ENCODE measurements around the gene ZNF598. TPM values are rescaled to one million over a fixed set of nuclear protein-coding genes. Genes with fewer than 3 reads are reported as not detected.

Gene ZNF598
- total and polyA plus RNA-seq, 2 of the 13 experiments (the other 11 are each of a cell fraction or from before 2014, with no cell fraction given), result 13.5 to 14.2 TPM

DNA sequence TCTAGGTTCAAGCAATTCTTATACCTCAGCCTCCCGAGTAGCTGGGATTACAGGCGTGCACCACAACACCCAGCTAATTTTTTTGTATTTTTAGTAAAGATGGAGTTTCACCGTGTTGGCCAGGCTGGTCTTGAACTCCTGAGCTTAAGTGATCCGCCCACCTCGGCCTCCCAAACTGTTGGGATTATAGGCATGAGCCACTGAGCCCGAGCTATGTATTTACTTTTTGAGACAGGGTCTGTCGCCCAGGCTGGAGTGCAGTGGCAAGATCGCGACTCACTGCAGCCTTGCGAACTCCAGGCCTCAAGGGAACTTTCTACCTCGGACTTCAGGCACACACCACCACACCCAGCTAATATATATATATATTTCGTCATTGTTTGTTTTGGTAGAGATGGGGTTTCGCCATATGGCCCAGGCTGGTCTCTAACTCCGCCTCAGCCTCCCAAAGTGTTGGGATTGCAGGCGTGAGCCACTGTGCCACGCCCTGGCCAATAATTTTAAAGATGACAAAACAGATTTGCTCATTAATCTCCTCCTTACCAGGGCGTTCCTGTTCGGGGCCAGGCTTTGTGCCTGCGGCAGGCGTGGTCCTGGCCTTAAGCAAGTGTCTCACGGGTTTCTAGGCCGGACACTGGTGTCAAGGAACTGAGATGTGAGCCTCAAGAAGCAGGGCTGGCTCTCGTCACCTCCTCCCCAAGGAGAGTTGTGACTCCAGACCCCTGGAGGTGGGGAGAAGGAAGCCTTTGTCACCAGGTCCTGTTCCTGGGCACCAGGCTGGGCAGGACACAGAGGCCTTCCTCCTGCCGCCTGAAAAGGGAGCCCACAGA, 5.7 kb upstream of the ZNF598 start (continued):
- TF ChIP-seq, protein P1, sequence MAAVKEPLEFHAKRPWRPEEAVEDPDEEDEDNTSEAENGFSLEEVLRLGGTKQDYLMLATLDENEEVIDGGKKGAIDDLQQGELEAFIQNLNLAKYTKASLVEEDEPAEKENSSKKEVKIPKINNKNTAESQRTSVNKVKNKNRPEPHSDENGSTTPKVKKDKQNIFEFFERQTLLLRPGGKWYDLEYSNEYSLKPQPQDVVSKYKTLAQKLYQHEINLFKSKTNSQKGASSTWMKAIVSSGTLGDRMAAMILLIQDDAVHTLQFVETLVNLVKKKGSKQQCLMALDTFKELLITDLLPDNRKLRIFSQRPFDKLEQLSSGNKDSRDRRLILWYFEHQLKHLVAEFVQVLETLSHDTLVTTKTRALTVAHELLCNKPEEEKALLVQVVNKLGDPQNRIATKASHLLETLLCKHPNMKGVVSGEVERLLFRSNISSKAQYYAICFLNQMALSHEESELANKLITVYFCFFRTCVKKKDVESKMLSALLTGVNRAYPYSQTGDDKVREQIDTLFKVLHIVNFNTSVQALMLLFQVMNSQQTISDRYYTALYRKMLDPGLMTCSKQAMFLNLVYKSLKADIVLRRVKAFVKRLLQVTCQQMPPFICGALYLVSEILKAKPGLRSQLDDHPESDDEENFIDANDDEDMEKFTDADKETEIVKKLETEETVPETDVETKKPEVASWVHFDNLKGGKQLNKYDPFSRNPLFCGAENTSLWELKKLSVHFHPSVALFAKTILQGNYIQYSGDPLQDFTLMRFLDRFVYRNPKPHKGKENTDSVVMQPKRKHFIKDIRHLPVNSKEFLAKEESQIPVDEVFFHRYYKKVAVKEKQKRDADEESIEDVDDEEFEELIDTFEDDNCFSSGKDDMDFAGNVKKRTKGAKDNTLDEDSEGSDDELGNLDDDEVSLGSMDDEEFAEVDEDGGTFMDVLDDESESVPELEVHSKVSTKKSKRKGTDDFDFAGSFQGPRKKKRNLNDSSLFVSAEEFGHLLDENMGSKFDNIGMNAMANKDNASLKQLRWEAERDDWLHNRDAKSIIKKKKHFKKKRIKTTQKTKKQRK (IDR thresholded peaks at IDR 0.05; ENCODE audit: low read length), result no peak
- TF ChIP-seq, protein P2, sequence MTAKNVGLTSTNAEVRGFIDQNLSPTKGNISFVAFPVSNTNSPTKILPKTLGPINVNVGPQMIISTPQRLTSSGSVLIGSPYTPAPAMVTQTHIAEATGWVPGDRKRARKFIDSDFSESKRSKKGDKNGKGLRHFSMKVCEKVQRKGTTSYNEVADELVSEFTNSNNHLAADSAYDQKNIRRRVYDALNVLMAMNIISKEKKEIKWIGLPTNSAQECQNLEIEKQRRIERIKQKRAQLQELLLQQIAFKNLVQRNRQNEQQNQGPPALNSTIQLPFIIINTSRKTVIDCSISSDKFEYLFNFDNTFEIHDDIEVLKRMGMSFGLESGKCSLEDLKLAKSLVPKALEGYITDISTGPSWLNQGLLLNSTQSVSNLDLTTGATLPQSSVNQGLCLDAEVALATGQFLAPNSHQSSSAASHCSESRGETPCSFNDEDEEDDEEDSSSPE (CRISPR knock-in tag; IDR thresholded peaks at IDR 0.05), result no peak
- TF ChIP-seq FOXM1 (CRISPR knock-in tag; IDR thresholded peaks at IDR 0.05) (no peak), ZNF44 (CRISPR knock-in tag; IDR thresholded peaks at IDR 0.05) (no peak), RBM22 (optimal IDR thresholded peaks at IDR 0.05; ENCODE audit: low read length) (no peak), ZNF431 (CRISPR knock-in tag; IDR thresholded peaks at IDR 0.05; ENCODE audit: borderline replicate concordance, low read depth) (no peak), ADNP (CRISPR knock-in tag; IDR thresholded peaks at IDR 0.05) (no peak), EED (CRISPR knock-in tag; IDR thresholded peaks at IDR 0.05) (no peak), ZNF367 (CRISPR knock-in tag; IDR thresholded peaks at IDR 0.05; ENCODE audit: borderline replicate concordance) (no peak), GPN1 (CRISPR knock-in tag; IDR thresholded peaks at IDR 0.05; ENCODE audit: borderline replicate concordance) (no peak), ZNF33B (CRISPR knock-in tag; IDR thresholded peaks at IDR 0.05) (no peak), FOXK1 (CRISPR knock-in tag; IDR thresholded peaks at IDR 0.05; ENCODE audit: borderline replicate concordance, low read depth) (no peak), RBAK (CRISPR knock-in tag; IDR thresholded peaks at IDR 0.05) (no peak), ZNF816 (CRISPR knock-in tag; IDR thresholded peaks at IDR 0.05; ENCODE audit: borderline replicate concordance) (no peak)
- TF ChIP-seq, protein P3, sequence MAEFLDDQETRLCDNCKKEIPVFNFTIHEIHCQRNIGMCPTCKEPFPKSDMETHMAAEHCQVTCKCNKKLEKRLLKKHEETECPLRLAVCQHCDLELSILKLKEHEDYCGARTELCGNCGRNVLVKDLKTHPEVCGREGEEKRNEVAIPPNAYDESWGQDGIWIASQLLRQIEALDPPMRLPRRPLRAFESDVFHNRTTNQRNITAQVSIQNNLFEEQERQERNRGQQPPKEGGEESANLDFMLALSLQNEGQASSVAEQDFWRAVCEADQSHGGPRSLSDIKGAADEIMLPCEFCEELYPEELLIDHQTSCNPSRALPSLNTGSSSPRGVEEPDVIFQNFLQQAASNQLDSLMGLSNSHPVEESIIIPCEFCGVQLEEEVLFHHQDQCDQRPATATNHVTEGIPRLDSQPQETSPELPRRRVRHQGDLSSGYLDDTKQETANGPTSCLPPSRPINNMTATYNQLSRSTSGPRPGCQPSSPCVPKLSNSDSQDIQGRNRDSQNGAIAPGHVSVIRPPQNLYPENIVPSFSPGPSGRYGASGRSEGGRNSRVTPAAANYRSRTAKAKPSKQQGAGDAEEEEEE (CRISPR knock-in tag; IDR thresholded peaks at IDR 0.05; ENCODE audit: borderline replicate concordance), result no peak
- TF ChIP-seq, protein P4, sequence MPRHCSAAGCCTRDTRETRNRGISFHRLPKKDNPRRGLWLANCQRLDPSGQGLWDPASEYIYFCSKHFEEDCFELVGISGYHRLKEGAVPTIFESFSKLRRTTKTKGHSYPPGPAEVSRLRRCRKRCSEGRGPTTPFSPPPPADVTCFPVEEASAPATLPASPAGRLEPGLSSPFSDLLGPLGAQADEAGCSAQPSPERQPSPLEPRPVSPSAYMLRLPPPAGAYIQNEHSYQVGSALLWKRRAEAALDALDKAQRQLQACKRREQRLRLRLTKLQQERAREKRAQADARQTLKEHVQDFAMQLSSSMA (CRISPR knock-in tag; IDR thresholded peaks at IDR 0.05), result no peak
- TF ChIP-seq, protein P5, sequence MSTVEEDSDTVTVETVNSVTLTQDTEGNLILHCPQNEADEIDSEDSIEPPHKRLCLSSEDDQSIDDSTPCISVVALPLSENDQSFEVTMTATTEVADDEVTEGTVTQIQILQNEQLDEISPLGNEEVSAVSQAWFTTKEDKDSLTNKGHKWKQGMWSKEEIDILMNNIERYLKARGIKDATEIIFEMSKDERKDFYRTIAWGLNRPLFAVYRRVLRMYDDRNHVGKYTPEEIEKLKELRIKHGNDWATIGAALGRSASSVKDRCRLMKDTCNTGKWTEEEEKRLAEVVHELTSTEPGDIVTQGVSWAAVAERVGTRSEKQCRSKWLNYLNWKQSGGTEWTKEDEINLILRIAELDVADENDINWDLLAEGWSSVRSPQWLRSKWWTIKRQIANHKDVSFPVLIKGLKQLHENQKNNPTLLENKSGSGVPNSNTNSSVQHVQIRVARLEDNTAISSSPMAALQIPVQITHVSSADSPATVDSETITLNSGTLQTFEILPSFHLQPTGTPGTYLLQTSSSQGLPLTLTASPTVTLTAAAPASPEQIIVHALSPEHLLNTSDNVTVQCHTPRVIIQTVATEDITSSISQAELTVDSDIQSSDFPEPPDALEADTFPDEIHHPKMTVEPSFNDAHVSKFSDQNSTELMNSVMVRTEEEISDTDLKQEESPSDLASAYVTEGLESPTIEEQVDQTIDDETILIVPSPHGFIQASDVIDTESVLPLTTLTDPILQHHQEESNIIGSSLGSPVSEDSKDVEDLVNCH (CRISPR knock-in tag; IDR thresholded peaks at IDR 0.05), result no peak
- TF ChIP-seq, protein P6, sequence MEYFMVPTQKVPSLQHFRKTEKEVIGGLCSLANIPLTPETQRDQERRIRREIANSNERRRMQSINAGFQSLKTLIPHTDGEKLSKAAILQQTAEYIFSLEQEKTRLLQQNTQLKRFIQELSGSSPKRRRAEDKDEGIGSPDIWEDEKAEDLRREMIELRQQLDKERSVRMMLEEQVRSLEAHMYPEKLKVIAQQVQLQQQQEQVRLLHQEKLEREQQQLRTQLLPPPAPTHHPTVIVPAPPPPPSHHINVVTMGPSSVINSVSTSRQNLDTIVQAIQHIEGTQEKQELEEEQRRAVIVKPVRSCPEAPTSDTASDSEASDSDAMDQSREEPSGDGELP (IDR thresholded peaks at IDR 0.05; ENCODE audit: borderline replicate concordance, low read depth), result no peak

Data from HepG2 (cell line).